ENCODE data around the gene GPR84.

Gene GPR84

GRCh38 chr12:54390668-54391551 lies 26.6 kb upstream of the GPR84 start:
- DNase-seq, result peak; percentile 55

GRCh38 chr12:54390176-54390667 lies 25.9 kb upstream of the GPR84 start:
- DNase-seq, result no peak

GRCh38 chr12:54389607-54390175 lies 25.4 kb upstream of the GPR84 start:
- DNase-seq, result no peak

GRCh38 chr12:54389134-54389508 lies 24.8 kb upstream of the GPR84 start:
- DNase-seq, result no peak

DNA sequence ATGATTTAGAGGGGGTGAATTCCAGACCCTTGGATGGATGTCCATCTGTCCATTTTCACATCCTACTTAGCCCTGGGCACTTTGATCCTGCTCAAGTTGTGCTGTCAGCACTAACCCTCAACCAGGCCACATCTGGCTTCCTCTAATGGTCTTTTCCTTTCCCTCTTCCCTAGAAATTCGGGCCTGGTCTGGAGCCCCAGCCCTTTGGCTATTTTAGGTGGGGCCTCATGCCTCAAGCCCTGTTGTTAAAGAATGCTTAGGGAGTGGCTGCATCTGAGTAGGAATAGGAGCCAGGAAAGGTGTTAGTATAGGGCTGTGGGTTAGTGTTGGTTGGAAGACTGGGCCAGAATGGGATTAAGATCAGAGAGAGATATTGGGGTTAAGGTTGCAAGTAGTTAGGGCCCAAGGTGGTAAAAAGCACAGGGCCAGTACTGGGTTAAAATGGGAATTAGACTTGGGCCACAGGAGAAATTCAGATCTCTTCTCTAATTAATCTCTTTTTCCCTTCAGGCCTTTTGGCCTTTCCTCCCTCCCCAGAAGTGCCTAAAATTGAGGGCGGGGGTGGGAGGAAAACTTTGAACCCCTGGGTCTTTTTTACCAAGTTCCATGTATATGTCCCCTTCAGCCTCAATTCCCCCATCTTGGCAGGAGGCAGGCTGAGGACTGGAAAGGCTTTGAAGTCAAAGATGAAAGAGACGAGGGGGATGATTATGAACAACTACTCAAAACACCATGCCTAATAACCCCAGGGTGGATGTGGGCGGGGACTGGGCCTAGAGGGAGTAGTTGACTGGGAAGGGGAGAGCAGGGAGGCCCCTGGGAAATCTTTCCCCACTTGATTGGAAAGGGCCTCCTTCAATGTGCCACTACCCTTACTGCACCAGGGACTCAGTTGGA lies 24.2 kb upstream of the GPR84 start:
- no peak for DNase-seq

DNA sequence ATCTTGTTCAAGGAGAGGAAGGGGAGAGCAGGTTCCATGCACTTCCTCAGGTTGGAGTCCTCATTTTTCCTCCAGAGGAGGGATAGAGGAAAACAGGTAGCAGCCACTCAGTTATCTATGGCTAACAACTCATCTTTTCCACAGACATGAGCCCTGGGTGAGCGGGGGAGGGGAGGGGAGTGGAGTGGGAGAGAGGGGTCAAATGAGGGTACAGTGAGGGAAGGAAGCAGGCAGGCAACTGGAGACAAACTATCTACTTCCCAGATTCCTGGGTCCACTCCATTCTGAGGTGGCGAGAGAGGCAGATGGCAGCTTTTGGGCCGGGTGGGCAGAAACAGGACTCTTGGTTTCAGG lies 22.8 kb upstream of the GPR84 start:
- DNase-seq, result no peak

DNA sequence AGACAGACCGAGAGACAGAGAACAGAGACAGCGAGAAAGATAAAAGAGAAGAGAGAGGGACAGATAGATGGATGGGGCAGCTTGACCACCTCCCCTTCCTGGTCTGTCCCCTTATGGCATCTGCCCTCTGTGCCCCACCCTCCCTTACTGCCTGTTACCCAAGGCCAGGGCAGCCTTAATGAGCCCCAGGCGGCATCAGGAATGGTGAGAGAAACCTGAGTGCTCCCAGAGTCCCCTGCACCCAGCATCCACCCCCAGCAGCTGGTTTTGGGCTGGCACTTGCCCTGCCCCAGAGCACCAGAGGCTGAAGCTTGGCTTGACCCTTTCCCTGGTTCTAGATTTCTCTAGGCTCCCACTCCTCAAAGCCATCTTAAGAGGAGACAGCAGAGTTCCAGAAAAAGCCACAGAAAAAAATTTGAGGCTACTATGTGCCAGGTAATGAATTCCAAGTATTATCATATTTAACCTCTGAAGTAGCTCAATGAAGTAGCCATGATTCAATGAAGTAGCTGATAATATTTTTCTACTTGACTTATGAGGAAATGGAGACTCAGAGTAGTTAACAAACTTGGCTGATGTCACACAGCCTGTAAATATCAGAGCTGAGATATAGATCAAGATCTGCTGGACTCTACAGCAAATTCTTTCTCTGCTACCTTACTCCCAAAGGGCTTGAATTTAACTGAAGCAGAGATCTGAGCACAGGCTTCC lies 22.3 kb upstream of the GPR84 start:
- no peak for DNase-seq

- DNase-seq, result no peak
These were observed 21.1 kb upstream of the GPR84 start for GRCh38 chr12:54385251-54385914.

DNA sequence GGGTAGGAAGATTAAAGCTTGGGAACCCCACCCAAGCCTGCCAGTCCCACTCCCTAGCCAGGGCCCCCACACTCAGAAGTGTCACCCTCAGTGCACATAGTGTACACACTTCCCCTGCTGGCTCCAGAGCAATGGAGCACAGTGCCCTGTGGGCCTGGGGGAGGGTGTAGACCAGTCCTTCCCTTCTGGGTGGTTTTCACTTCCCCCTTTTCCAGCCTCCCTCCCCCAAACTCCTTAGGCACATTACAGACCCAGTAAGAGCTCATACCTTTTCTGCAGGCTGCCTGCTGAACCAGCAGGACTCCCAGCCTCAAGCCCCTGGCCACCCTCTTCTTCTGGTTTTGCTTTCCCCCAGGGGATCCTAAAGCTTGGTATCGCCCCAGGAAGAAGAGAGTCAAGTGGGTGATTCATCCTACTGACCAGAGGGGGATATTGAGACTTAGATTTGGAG lies 20.3 kb upstream of the GPR84 start, which contains the start of gene ZNF385A:
Gene ZNF385A, minus strand, starts transcription at position 143 of the 451 bp plus-strand sequence. CDS start 219 bp downstream, outside the sequence.
- DNase-seq, result no peak

DNA sequence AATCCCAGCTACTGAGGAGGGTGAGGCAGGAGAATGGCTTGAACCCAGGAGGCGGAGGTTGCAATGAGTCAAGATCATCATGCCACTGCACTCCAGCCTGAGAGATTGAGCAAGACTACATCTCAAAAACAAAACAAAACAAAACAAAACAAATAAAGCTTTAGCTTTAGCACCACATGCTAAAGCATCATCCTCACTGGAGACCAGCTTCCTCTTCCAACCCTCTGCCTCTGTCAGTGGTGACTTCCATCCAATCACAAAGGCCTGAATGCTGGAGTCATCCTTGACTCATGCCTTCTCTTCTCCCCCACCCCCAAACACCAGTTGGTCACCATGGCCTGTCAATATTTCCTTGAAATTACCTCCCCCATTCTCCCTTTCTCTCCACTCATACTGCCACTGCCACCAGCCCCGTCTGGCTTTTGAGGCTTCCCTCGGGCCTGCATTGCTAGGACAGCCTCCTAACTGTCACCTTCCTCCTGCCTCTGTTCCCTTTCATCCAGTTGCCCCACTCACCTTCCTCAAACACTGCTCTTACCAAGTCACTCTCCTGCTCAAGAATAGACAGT lies 18.8 kb upstream of the GPR84 start:
- no peak for DNase-seq

DNA sequence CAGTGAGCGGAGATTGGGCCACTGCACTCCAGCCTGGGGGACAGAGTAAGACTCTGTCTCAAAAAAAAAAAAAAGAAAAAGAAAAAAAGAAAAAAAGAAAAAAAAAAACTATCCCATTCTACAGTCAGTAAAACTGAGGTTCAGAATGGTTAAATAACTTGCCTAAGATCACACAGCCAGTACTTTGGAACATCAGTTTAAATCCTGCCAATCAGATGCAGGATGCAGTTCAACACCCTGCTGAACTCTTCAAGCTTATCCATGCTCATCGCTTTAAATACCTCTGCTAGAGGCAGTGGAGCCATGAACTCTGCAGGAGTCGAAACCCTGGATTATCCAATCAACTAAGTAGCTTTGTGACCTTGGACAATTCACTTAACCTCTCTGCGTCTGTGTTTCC lies 16.9 kb upstream of the GPR84 start:
- no peak for DNase-seq

DNA sequence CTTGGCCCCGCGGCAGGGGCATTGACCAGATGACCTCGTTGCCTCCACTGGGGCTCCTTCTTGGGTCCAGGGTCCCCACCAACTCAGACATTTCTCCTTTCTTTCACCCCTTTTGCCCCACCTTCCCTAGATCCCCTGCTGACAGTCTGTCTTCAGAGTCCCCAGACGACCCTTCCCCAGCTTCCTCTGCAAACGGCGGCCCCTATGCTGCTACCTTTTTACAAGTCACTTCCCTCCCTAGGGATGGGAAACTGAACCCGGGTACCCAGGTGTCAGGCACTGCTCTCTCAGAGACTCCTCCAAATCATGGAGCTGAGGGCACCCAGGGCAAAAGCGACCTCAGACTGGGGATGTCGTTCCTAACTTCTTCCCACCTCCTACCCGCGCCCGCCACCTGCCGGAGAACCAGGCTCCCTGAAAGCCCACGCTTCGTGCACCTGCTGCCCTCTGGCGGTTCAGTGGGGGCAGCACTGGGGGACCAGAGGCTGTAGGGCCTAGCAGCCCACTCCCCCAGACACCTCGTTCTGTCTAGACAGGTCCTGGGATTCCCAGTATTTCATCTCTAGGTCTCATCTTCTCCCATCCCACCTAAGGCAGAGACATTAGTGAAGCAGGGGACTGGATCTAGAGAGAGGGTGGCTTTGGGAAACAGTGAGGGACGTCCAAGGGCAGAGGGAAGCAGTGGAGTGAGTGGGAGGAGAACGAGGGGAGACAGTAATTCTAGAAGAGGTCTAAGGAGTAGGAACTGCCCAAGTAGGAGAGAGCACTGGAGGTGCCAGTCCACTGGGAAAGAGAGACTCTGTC lies 15.3 kb upstream of the GPR84 start:
- peak; percentile 85 for DNase-seq

DNA sequence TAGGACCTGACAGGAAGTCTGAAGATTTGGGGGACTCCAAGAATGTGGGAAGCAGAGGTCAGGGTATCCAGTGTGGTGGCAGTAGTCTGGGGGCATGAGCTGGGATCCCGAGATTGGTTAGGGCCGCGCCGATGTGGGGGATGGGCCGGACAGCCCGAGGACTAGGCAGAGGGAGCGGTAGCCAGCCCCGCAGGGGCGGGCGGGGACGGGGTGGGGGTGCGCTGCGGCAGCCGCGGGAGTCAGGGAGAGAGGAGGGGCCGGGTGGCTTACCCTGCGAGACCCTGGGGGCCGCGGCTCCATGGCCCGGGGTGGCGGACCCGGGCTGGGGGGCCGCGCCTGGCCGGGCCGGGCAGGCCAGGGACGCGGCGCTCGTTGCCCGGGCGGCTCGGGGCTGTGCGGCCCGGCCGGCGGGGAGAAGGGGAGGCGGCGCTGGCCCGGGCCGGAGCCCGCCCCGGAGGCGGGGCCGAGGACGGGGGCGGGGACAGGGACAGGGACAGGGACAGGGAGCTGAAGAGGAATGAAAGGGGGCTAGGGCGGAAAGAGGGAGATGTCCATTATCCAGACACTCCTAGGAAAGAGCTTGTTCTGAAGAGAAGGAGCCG lies 14.6 kb upstream of the GPR84 start:
- DNase-seq, result no peak

GRCh38 chr12:54377797-54378515 lies 13.7 kb upstream of the GPR84 start:
- no peak for DNase-seq

- no peak for DNase-seq
These were observed 12.7 kb upstream of the GPR84 start for GRCh38 chr12:54377007-54377406.

DNA sequence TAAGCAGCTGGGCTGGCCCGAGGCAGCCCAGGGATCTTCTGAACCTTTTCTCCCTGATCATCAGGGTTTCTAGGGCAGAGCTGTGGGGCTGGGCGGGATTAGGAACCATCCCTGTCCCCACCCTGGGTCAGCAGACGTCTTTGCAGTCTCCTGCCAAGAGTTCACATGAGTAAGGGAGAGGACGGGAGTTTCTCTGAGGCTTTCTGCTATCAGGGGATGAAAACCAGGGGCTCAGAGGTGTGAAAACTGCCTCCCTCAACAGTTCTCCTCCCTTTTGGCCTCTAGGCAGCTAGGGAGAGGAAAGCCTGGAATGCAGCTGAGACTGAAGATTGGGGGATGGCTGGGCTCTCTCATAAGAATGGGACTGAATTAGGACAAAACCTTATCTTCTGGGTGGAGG lies 12.3 kb upstream of the GPR84 start:
- DNase-seq, result no peak

DNA sequence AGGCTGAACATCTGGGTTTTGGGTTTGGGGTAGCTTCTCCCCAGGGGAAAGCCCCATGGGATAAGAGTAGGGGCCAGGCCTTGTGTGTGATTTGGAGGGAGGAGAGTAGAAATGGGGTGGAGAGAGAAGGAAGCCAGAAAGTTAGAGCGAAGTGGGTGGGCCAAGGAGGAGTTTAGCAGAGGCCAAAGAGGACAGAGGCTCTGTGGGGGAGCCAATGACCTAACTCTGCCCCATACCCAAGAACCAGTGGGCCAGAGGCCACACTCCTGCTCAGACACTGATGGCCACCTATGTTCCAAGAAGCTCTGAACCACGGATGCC lies 10.9 kb upstream of the GPR84 start:
- no peak for DNase-seq

DNA sequence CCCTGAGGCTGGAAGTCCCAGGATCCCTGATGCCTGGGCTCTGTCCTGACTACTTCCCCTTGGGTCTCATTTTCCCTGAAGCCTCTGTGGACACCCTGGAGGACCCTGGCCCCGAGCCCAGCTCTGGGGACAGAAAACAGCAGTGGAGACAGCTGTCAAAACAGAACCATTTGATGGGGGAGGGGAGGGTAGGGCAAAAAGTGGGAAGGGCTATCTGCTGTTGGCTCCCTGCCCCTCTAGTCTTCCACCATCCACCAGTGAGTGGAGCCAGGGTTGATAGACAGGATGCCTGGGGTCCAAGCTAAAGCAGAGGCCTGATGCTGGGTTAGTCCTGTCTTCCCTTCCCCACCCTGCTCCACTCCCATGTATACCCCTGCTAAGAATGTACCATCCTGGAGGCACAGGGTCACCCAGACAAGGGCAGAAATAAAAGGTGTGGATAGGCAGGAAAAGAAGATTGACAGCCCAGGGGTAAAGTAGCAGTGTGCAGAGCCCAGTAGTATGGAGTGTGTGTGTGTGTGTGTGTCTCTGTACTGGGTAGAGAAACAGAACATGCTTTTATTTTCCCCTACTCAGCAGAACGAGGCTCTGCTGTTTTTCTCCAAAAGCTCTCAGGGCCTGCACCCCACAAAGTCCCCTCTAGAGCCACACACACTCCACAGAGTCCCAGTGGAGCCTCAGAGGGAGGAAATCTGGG lies 10.4 kb upstream of the GPR84 start:
- DNase-seq, result no peak
